K562 (cell line): ENCODE results near the gene OBP2A. TPM values are rescaled to one million over a fixed set of nuclear protein-coding genes. Genes with fewer than 3 reads are reported as not detected.

Experiments
- ATAC-seq: fragments of 200-7000 bp; cut with Tn5 transposase; 3 replicates; pipeline ENCODE4 v1.9.1; 2020; ENCODE audit warnings: moderate library complexity
- BruUV-seq: library from RNA; stranded (reverse); fragments of 400-500 nt; replicated peaks from 2 replicates; lab custom pipeline; 2021; lab: Mats Ljungman, UMichigan
- CTCF ChIA-PET: fragments of 300-600 bp; formaldehyde crosslinking; extraction: SDS; loops from one replicate; lab custom pipeline; 2021; ENCODE audit warnings: low intra/inter-chr PET ratio; lab: Yijun Ruan, JAX
- POLR2A ChIA-PET: fragments of 300-600, 350-650 bp; sonication (Branson Sonifier 250); formaldehyde crosslinking; extraction: SDS; loops from one replicate; lab custom pipeline; 2021; ENCODE audit warnings: antibody characterized with exemption, inconsistent platforms; lab: Yijun Ruan, JAX
- DNase-seq, 4 experiments: peaks; one replicate each; pipeline versions ENCODE4 v3.0.0 to v3.0.0-alpha.2; 2011 to 2018; ENCODE audit warnings: low spot score in 3 of 4, mixed read lengths in 3 of 4; ENCODE audit errors: extremely low read depth in 1 of 4
- FAIRE-seq: peaks from 2 replicates; lab custom pipeline; 2011; peaks lifted over from hg19 to GRCh38; lab: Jason Lieb, UNC
- H2AFZ ChIP-seq: 2 replicates; pipeline ENCODE4 v1.6.0; 2011; ENCODE audit warnings: low read depth, low read length, control low read depth, inconsistent platforms
- H3K27ac ChIP-seq: fragments of 200-600 bp; 3 replicates; pipeline ENCODE4 v1.8.0; 2011; ENCODE audit warnings: low read depth, mild to moderate bottlenecking, control low read depth, inconsistent platforms, low read length, moderate library complexity, mixed read lengths; ENCODE audit errors: extremely low read depth
- H3K27me3 ChIP-seq, 2 experiments: fragments of 300-600 bp in 1 of 2; 2 replicates in 1 of 2; 3 replicates in 1 of 2; pipeline versions ENCODE4 v1.6.0 to v1.8.0; 2011; ENCODE audit warnings: inconsistent platforms in 2 of 2, low read length in 2 of 2, mild to moderate bottlenecking in 1 of 2, mixed read lengths in 1 of 2, moderate library complexity in 1 of 2; ENCODE audit not compliant: control insufficient read depth in 2 of 2, insufficient read depth in 2 of 2
- H3K36me3 ChIP-seq: fragments of 300-600 bp; 3 replicates; pipeline ENCODE4 v1.8.0; 2011; ENCODE audit warnings: mild to moderate bottlenecking, low read length, inconsistent platforms; ENCODE audit not compliant: control insufficient read depth, insufficient read depth
- H3K4me1 ChIP-seq, 2 experiments: fragments of 200-600 bp in 1 of 2; replicated peaks in 1 of 2; 2 replicates in 1 of 2; 3 replicates in 1 of 2; pipeline versions ENCODE4 v1.5.1 to v1.8.0; 2011; ENCODE audit warnings: inconsistent platforms in 2 of 2, low read length in 2 of 2, mild to moderate bottlenecking in 1 of 2, mixed read lengths in 1 of 2, moderate library complexity in 1 of 2; ENCODE audit not compliant: control insufficient read depth in 2 of 2, insufficient read depth in 2 of 2
- H3K4me2 ChIP-seq: 2 replicates; pipeline ENCODE4 v1.6.1; 2011; ENCODE audit warnings: low read length, control low read depth, inconsistent platforms, mixed read lengths; ENCODE audit not compliant: insufficient read depth
- H3K4me3 ChIP-seq: fragments of 200-600 bp; sonication (generic), shearing (Covaris generic); 2 replicates; pipeline ENCODE4 v1.5.1; 2016; ENCODE audit warnings: control low read depth, inconsistent platforms
- H3K79me2 ChIP-seq: fragments of 200-600 bp; 3 replicates; pipeline ENCODE4 v1.8.0; 2011; ENCODE audit warnings: low read length, inconsistent platforms; ENCODE audit not compliant: control insufficient read depth, insufficient read depth
- H3K9ac ChIP-seq, 2 experiments: 2 replicates each; pipeline versions ENCODE4 v1.6.0 to v1.6.1; 2011; ENCODE audit warnings: low read depth in 2 of 2, low read length in 2 of 2, control low read depth in 1 of 2, inconsistent platforms in 1 of 2, mild to moderate bottlenecking in 1 of 2, mixed read lengths in 1 of 2; ENCODE audit not compliant: insufficient read depth in 1 of 2
- H3K9me1 ChIP-seq: one replicate; pipeline ENCODE4 v1.6.0; 2011; ENCODE audit warnings: inconsistent platforms, mild to moderate bottlenecking, low read length, moderate library complexity; ENCODE audit not compliant: control insufficient read depth, insufficient read depth
- H3K9me3 ChIP-seq: replicated peaks from 2 replicates; pipeline ENCODE4 v1.5.1; 2011; ENCODE audit warnings: low read depth, low read length, inconsistent platforms; ENCODE audit not compliant: control insufficient read depth, insufficient read depth
- H4K20me1 ChIP-seq: replicated peaks from 2 replicates; pipeline ENCODE4 v1.6.1; 2011; ENCODE audit warnings: low read length, inconsistent platforms, mixed read lengths; ENCODE audit not compliant: control insufficient read depth, insufficient read depth
- EP300 ChIP-seq: IDR thresholded peaks from 2 replicates; pipeline ENCODE4 v1.6.1; 2012; ENCODE audit warnings: low read length, improper control_type of control experiment
- HCFC1 ChIP-seq: IDR thresholded peaks from 2 replicates; pipeline ENCODE4 v1.6.1; 2012; ENCODE audit warnings: low read depth, low read length, improper control_type of control experiment
- HNRNPK ChIP-seq: fragments of 200-400 bp; formaldehyde crosslinking; IDR thresholded peaks from one replicate; pipeline ENCODE4 v1.6.1; 2018; ENCODE audit warnings: mild to moderate bottlenecking, low read depth, low read length; ENCODE audit not compliant: poor library complexity, severe bottlenecking
- NBN ChIP-seq: fragments of 450-650 bp; IDR thresholded peaks from 2 replicates; pipeline ENCODE4 v1.6.1; 2016; ENCODE audit warnings: low read depth, mild to moderate bottlenecking
- RFX7 ChIP-seq: fragments of 250-450 bp; sonication (Bioruptor Pico); IDR thresholded peaks from 2 replicates; pipeline ENCODE4 v1.5.1; 2021; ENCODE audit warnings: mild to moderate bottlenecking
- ZNF354B ChIP-seq: fragments of 250-450 bp; sonication (Bioruptor Pico); IDR thresholded peaks from 2 replicates; pipeline ENCODE4 v1.4.0; 2020
- ZSCAN29 ChIP-seq: fragments of 450-650 bp; IDR thresholded peaks from 2 replicates; pipeline ENCODE4 v1.6.1; 2017
- WGBS: fragments of 100-300 bp; shearing (Covaris generic); methylation state at CpG from one replicate; pipeline ENCODE4 v1.1.6; 2016; ENCODE audit warnings: low coverage, mixed read lengths; ENCODE audit not compliant: insufficient coverage; ENCODE audit errors: missing lambda C conversion rate; 5-methylcytosine and 5-hydroxymethylcytosine counted together
- in situ Hi-C: fragments of 300-500 bp; cut with MboI; formaldehyde crosslinking; loops from 4 replicates; pipeline ENCODE4 v1.15.0; 2018; ENCODE audit warnings: inconsistent platforms, mixed read lengths
- intact Hi-C: fragments of 100-400 bp; cut with micrococcal nuclease; formaldehyde crosslinking; loops from 2 replicates; pipeline ENCODE4 v1.14.2; 2022
- polyA plus RNA-seq, 8 experiments: library from polyadenylated mRNA; depleted of rRNA in 4 of 8; stranded (reverse) in 5 of 8; unstranded in 3 of 8; fragments of >200 nt; fragmentation: Nextera tagmentation in 2 of 8; fragmentation: Illumina TruSeq in 1 of 8; extraction: Ambion mirVana in 2 of 8; extraction: Trizol in 1 of 8; gene quantifications; 2 replicates each; pipeline versions ENCODE4 v1.2.1 to v1.2.3, GENCODE V29; 2011 to 2014; ENCODE audit warnings: inconsistent platforms in 1 of 8, missing spikeins in 1 of 8
- total RNA-seq, 7 experiments: library from RNA; depleted of rRNA in 6 of 7; stranded (reverse); fragments of >200 nt in 6 of 7; fragmentation: Illumina TruSeq in 2 of 7; extraction: Trizol in 2 of 7; gene quantifications; 2 replicates each; pipeline versions ENCODE4 v1.2.1 to v1.2.3, GENCODE V29; 2011 to 2021; ENCODE audit warnings: low replicate concordance in 1 of 7
- TF ChIP-seq, protein P1 (sequence below), 2 experiments: fragments of 200-800 bp in 1 of 2; sonication (Bioruptor generic) in 1 of 2; sonication (generic) in 1 of 2; formaldehyde crosslinking in 1 of 2; IDR thresholded peaks in 1 of 2; conservative IDR thresholded peaks in 1 of 2; 2 replicates each; pipeline versions ENCODE4 v1.5.0 to v1.6.1; 2016 to 2020; ENCODE audit warnings: missing compliant biosample characterization in 1 of 2, missing genetic modification characterization in 1 of 2, missing genetic modification reagents in 1 of 2
- TF ChIP-seq, protein P2 (sequence below): fragments of 250-450 bp; sonication (Bioruptor Pico); IDR thresholded peaks from 2 replicates; pipeline ENCODE4 v1.5.0; 2021

Gene OBP2A
- total and polyA plus RNA-seq, 9 of the 15 experiments (the other 6 are each of a cell fraction or from before 2014, with no cell fraction given) = not detected

GRCh38 chr9:135516132-135516860, 29.6 kb upstream of the OBP2A start:
- Histone ChIP-seq H3K4me1 (peaks cover 17 to 22% of the 10 kb centered on the region in 2 experiments), H3K27me3 (0 out of 5 replicates have a peak, but pooled peaks cover 0 to 2% of the 10 kb centered on the region in 2 experiments), H3K4me3 (no peak overlapping the region), H4K20me1 (no peaks in the 10 kb centered on the region), H3K9me1 (no peaks in the 10 kb centered on the region), H3K9me3 (no peaks in the 10 kb centered on the region), H3K79me2 (no peaks in the 10 kb centered on the region), H3K36me3 (no peaks in the 10 kb centered on the region), H3K27ac (no peak overlapping the region), H2AFZ (no peak overlapping the region), H3K4me2 (no peak overlapping the region), H3K9ac (no peak overlapping the region)
- intact Hi-C loops (no loop called here), in situ Hi-C loops (no loop called here)
- no peak for FAIRE-seq
- CTCF ChIA-PET = no interaction called here
- ATAC-seq = no peak
- 40% methylated on average over 17 of the region's 25 CpGs for whole genome bisulfite sequencing
- no peak for DNase-seq
- TF ChIP-seq ZSCAN29 (no peak), RFX7 (no peak), HCFC1 (no peak), EP300 (no peak), NBN (no peak), ZNF354B (CRISPR knock-in tag) (no peak), HNRNPK (no peak)
- TF ChIP-seq, protein P1, sequence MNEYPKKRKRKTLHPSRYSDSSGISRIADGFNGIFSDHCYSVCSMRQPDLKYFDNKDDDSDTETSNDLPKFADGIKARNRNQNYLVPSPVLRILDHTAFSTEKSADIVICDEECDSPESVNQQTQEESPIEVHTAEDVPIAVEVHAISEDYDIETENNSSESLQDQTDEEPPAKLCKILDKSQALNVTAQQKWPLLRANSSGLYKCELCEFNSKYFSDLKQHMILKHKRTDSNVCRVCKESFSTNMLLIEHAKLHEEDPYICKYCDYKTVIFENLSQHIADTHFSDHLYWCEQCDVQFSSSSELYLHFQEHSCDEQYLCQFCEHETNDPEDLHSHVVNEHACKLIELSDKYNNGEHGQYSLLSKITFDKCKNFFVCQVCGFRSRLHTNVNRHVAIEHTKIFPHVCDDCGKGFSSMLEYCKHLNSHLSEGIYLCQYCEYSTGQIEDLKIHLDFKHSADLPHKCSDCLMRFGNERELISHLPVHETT (CRISPR knock-in tag; conservative IDR thresholded peaks at IDR 0.05 in 1 of 2, IDR thresholded peaks at IDR 0.05 in 1 of 2) = no peak
- TF ChIP-seq, protein P2, sequence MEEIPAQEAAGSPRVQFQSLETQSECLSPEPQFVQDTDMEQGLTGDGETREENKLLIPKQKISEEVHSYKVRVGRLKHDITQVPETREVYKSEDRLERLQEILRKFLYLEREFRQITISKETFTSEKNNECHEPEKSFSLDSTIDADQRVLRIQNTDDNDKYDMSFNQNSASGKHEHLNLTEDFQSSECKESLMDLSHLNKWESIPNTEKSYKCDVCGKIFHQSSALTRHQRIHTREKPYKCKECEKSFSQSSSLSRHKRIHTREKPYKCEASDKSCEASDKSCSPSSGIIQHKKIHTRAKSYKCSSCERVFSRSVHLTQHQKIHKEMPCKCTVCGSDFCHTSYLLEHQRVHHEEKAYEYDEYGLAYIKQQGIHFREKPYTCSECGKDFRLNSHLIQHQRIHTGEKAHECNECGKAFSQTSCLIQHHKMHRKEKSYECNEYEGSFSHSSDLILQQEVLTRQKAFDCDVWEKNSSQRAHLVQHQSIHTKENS = no peak
- BruUV-seq = no TSS peak
- POLR2A ChIA-PET = no interaction called here
